ENCODE measurements around the gene KLF7. TPM values are rescaled to one million over a fixed set of nuclear protein-coding genes. Genes with fewer than 3 reads are reported as not detected.

KLF7 gene
- total RNA-seq, 8 experiments from 2014 or later = 0.61 to 56.7 (median 19.2) TPM

DNA sequence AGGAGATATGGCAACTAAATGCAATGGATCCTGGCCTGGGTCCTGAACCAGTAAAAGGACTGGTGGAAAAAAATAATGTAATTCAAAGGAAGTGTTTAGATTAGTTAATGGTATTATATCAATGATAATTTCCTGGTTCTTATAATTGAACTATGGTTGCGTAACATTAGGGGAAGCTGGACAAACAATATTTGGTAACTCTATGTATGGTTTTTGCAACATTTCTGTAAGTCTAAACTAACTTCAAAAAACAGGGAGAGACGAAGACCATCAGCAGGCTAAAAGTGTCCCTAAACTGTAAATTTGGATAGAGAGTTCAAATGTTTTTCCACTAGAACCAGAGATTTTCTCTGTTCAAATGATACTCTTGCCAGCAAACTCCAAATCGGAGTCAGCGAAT is 36.9 kb downstream of the KLF7 start:
- Histone ChIP-seq H3K4me1 (replicated peaks in 1 of 2) (peaks cover 19 to 33% of the 10 kb centered on the region in 2 donors), H3K4me3 (no peak overlapping the region), H3K27ac (no peak overlapping the region)
- no peak for ATAC-seq (replicated peaks in 6 of 8)
- 89 to 100% (median 97%) methylated on average over 2 to 4 of the region's 4 CpGs; no CpG with 5 or more reads in 1 of the 10 experiments for WGBS, 10 experiments
- in situ Hi-C loops (cut with MboI; ENCODE audit: low pct_unique_long_range_greater_than_20kb in 2 of 9, low sequenced_read_pairs in 9 of 9, unreplicated experiment in 9 of 9) = no loop called here

DNA sequence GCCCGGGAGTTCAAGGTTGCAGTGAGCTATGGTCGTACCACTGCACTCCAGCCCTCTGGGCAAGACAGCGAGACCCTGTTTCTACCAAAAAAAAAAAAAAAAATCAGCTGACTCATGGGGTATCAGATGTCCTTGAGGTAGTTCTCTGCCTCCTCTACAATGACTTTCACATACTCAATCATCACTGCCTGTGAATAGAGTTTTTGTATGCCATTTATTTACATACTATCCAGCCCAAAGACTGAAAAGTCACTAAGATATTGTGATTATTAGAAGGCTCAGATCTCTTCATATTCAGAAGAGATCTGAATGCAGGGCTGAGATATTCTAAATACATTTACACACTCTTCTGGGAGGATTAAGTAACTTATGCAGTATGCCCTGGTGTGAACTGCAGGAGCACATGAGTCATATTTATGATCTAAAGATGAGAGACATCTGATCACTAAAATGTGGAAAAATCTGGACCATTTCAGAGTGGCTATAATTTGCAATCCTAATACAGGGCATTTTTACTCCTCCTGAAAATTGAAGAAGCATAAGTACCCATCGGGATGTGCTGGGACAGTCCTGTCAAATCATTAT is 38.9 kb downstream of the KLF7 start:
- Histone ChIP-seq H3K4me1 (replicated peaks in 1 of 2) (peaks cover 11 to 27% of the 10 kb centered on the region in 2 donors), H3K4me3 (no peak overlapping the region), H3K27ac (no peak overlapping the region)
- 0 to 100% (median 66%) methylated on average over 1 to 4 of the region's 4 CpGs; no CpG with 5 or more reads in 2 of the 10 experiments for WGBS, 10 experiments
- in situ Hi-C loops (cut with MboI; ENCODE audit: low pct_unique_long_range_greater_than_20kb in 2 of 9, low sequenced_read_pairs in 9 of 9, unreplicated experiment in 9 of 9) = no loop called here
- ATAC-seq (replicated peaks in 6 of 8) = peak in 7 of 8 experiments; percentile 14 to 97 (median 54)

DNA sequence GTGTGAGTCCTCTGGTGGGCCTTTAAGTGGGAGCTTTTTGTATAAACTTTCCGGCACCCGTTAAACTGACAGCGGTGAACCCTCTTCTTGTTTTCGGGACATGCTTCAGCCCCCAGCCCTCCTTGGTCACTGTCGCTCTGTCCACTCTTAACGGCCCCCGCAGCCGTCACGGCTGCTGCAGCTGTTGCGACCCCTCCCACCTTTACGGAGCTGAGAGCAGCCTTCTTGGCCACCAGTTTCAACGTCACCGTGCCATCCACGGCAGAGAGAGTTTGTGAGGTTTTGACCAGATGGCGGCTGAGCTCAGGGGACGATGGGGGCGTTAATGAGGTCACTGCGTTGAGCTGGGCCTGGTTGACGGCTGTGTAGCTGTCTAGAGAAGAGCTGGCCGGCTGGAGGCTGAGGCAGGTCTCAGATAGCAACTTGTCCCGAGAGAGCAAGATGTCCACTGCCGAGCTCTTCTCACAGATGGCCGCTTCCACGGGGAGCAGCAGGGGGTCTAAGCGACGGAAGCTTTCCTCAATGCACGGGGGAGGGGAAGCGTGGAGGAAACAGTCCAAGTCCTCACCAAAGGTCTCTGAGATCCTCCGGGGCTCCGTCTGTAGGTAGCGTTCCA is 41.9 kb downstream of the KLF7 start:
- no peak overlapping the region for H3K4me3 ChIP-seq
- H3K27ac ChIP-seq = no peak overlapping the region
- 84 to 97% (median 92%) methylated on average over 3 to 14 of the region's 31 CpGs; no CpG with 5 or more reads in 2 of the 10 experiments for WGBS, 10 experiments
- ATAC-seq (replicated peaks in 6 of 8) = no peak
- in situ Hi-C loops (cut with MboI; ENCODE audit: low pct_unique_long_range_greater_than_20kb in 2 of 9, low sequenced_read_pairs in 9 of 9, unreplicated experiment in 9 of 9) = no loop called here
- peaks cover 11 to 31% of the 10 kb centered on the region in 2 donors for H3K4me1 ChIP-seq (replicated peaks in 1 of 2)

DNA sequence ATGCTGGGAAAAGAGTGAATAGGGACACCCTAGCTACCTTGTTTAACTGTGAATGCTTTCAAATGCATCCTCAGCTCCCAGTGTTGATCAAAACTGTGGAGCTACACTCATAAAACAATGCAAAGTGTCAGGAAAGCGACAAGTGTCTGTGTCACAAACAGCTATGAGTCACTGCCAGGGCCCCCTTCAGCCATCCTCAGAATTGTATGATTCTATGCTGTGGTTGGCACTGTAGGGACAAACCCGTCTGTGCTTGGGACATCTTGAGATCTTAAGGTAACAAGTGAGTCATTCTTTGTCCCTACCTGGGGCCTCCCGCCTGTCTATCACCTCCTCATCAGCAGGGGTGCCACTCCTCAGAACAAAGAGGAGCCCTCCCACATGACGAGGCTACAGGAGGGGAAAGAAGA is 42.4 kb downstream of the KLF7 start:
- H3K4me3 ChIP-seq = no peak overlapping the region
- in situ Hi-C loops (cut with MboI; ENCODE audit: low pct_unique_long_range_greater_than_20kb in 2 of 9, low sequenced_read_pairs in 9 of 9, unreplicated experiment in 9 of 9) = no loop called here
- H3K27ac ChIP-seq = no peak overlapping the region
- peaks cover 11 to 31% of the 10 kb centered on the region in 2 donors for H3K4me1 ChIP-seq (replicated peaks in 1 of 2)
- peak in 5 of 8 experiments; percentile 23 to 73 (median 61) for ATAC-seq (replicated peaks in 6 of 8)
- WGBS, 10 experiments = 60 to 100% (median 80%) methylated on average over 1 to 2 of the region's 4 CpGs; no CpG with 5 or more reads in 3 of the 10 experiments

DNA sequence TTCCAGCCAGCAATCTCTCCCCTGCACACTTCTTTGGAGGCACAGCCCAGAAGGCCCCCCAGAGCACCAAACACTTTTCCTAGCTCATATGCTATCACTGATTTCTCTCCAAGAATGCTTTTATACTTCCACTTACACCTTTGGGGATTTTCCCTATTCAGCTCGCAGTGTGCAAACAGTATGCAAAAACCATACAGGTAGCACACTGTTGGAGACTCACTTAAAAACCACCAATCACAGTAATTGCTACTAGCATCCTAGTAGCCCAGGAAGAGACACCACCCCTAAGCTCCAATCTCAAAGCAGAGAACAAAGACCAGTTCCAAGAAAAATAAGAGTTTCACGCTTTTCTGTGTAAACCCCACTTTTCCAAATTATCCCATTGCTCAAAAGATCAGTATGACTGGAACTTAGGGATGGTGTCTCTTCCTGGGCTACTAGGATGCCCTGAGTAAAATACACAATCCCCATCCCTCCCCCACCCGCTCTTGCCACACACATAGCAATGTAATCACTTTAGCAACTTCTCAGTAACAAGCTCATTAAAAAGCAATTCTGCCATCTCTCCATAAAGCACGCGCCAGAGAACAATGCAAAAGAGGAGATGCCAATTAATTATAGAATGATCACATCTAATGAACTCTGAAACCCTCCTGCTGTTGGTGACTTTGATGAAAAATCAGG is 43.0 kb downstream of the KLF7 start:
- in situ Hi-C loops (cut with MboI; ENCODE audit: low pct_unique_long_range_greater_than_20kb in 2 of 9, low sequenced_read_pairs in 9 of 9, unreplicated experiment in 9 of 9) = no loop called here
- H3K27ac ChIP-seq = no peak overlapping the region
- H3K4me3 ChIP-seq = no peak overlapping the region
- H3K4me1 ChIP-seq (replicated peaks in 1 of 2) = peaks cover 11 to 31% of the 10 kb centered on the region in 2 donors
- ATAC-seq (replicated peaks in 6 of 8) = peak in 5 of 8 experiments; percentile 26 to 69 (median 56)
- 44 to 94% (median 80%) methylated on average over 1 to 4 of the region's 5 CpGs; no CpG with 5 or more reads in 1 of the 10 experiments for WGBS, 10 experiments

DNA sequence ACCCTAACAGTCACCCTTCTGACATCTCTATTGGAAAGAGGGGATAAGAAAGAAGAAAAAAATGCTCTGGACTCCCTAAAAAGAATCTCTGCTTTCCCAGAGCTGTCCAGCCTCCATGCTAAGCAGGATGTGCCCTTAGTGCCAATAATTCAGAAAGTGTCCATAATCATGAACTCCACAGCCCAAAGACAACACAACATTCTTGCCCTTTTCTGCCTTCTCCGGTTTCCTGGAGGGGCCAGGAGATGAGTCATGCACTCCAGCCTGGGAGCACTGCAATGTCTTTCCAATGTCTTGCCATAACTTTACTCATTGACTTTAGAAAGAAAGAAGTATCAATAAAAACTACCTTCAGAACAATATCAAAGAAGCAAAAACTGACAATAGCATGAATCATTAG is 44.0 kb downstream of the KLF7 start:
- in situ Hi-C loops (cut with MboI; ENCODE audit: low pct_unique_long_range_greater_than_20kb in 2 of 9, low sequenced_read_pairs in 9 of 9, unreplicated experiment in 9 of 9) = no loop called here
- ATAC-seq (replicated peaks in 6 of 8) = peak in 5 of 8 experiments; percentile 18 to 85 (median 49)
- peaks cover 11 to 41% of the 10 kb centered on the region in 2 donors for H3K4me1 ChIP-seq (replicated peaks in 1 of 2)
- no peak overlapping the region for H3K4me3 ChIP-seq
- H3K27ac ChIP-seq = no peak overlapping the region
- 0 to 100% (median 80%) methylated on average over 1 of the region's 1 CpG; no CpG with 5 or more reads in 5 of the 10 experiments for WGBS, 10 experiments

DNA sequence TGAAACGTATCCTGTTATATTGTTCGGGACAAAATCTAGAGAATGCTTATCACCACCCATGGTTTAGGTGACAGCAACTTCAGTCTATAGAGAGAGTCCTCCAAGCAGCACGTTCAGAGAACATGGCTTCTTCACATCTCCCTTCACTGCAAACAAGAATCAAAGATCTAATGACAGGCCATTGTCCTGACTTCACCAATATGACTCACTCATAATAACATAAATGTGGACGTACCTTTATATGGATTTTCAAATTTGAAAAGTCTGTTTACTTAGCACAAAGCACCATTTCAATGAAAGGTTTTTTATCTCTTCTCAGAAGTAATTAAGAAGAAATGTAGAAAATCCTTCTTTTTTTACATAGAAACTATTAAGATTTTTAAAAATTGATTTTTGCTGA is 46.7 kb downstream of the KLF7 start:
- no peak for ATAC-seq (replicated peaks in 6 of 8)
- Histone ChIP-seq H3K4me1 (replicated peaks in 1 of 2) (peaks cover 25 to 62% of the 10 kb centered on the region in 2 donors), H3K27ac (no peak overlapping the region), H3K4me3 (no peak overlapping the region)
- 31 to 90% (median 66%) methylated on average over 1 to 4 of the region's 4 CpGs; no CpG with 5 or more reads in 1 of the 10 experiments for WGBS, 10 experiments
- in situ Hi-C loops (cut with MboI; ENCODE audit: low pct_unique_long_range_greater_than_20kb in 2 of 9, low sequenced_read_pairs in 9 of 9, unreplicated experiment in 9 of 9) = no loop called here

DNA sequence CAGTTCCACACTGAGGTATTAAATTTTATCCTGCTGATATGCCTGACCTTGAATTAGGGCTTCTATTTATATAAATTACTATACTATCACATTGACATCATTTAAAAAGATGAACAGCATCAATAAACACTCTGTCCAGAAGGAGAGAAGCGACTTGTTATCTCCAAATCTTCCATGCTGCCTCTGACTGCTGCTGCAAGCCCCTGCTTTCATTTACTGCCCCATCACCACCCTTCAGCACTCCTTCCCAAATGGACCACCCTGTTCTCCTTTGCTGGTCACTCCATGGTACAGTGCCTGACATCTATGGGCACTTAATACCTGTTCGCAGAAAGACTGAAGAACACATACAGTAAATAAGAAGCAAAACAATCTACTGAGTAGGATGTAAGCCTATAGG is 48.1 kb downstream of the KLF7 start:
- Histone ChIP-seq H3K4me3 (no peak overlapping the region), H3K27ac (no peak overlapping the region), H3K4me1 (replicated peaks in 1 of 2) (peaks cover 28 to 62% of the 10 kb centered on the region in 2 donors)
- in situ Hi-C loops (cut with MboI; ENCODE audit: low pct_unique_long_range_greater_than_20kb in 2 of 9, low sequenced_read_pairs in 9 of 9, unreplicated experiment in 9 of 9) = no loop called here
- 71 to 100% (median 94%) methylated on average over 1 to 2 of the region's 2 CpGs; no CpG with 5 or more reads in 3 of the 10 experiments for WGBS, 10 experiments
- no peak for ATAC-seq (replicated peaks in 6 of 8)

DNA sequence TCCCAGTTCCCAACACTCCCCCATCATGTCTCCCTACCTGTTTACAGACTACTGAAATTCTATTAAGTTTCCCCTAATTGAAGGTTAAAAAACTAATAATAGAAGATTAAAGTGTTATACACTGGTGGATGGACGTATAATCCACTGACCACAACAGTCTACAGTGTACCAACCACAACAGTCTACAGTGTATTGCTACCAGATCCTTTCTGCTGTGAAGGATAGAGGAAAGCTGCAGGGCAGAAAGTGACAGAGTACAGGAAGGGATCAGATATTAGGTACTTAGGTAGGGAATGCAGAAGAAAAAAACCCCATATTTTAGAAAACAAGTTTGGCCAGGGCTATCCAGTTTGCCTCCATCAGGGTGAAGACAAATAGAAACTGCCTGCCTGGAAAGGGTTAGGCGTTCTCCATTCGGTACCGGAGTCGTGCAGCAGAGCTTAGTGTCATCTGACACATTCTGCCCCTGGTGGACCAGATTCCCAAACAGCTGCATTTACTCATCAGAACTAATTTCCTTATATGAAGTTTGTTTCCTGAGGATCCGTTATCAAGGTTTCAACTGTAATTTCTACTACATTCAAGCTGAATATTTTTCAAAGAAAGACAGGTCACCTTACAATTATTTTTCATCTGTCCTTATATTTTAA is 49.9 kb downstream of the KLF7 start:
- in situ Hi-C loops (cut with MboI; ENCODE audit: low pct_unique_long_range_greater_than_20kb in 2 of 9, low sequenced_read_pairs in 9 of 9, unreplicated experiment in 9 of 9) = no loop called here
- no peak overlapping the region for H3K27ac ChIP-seq
- peak in 3 of 8 experiments; percentile 21 to 86 (median 66) for ATAC-seq (replicated peaks in 6 of 8)
- H3K4me3 ChIP-seq = no peak overlapping the region
- 4 to 100% (median 61%) methylated on average over 1 to 6 of the region's 6 CpGs for WGBS, 10 experiments
- H3K4me1 ChIP-seq (replicated peaks in 1 of 2) = peaks cover 34 to 70% of the 10 kb centered on the region in 2 donors

DNA sequence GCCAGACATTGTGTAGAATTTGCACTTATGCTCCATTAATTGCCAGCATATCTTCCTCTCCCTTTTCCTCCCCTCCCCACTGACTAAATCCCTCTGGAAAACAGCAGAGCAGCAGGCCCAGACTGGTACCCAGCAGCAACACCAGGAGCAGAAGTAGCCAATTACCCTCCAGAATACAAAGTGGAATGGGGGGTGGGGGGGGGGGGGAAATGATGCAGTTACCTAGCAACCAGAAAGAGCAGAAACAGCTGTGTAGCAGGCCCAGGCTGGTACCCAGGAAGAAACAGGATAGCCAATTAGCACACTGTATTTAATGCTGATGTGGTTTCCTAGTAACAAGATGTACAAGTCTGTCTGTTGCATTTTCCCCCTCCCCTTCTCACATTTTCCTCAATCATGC is 52.3 kb downstream of the KLF7 start:
- Histone ChIP-seq H3K4me1 (replicated peaks in 1 of 2) (peaks cover 39 to 87% of the 10 kb centered on the region in 2 donors), H3K4me3 (no peak overlapping the region), H3K27ac (no peak overlapping the region)
- ATAC-seq (replicated peaks in 6 of 8) = peak in 6 of 8 experiments; percentile 39 to 96 (median 93)
- in situ Hi-C loops (cut with MboI; ENCODE audit: low pct_unique_long_range_greater_than_20kb in 2 of 9, low sequenced_read_pairs in 9 of 9, unreplicated experiment in 9 of 9) = no loop called here

DNA sequence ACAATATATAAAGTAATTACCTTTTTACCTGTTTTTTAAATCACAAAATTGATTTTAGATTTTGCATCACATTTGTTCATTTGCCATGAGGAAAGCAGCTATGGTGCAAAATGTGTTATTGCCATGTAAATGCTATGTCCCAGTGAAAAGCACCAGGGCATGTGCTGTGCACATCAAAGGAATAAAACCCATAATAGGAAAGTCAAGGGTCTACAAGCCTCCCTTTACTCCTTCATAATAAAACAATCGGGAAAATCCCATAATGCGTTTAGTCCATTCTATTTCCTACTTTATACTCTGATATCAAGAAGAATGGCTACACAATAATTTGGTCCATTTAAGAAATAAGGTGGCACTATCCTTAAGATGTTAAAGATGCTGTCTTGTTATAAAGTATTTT is 53.0 kb downstream of the KLF7 start:
- in situ Hi-C loops (cut with MboI; ENCODE audit: low pct_unique_long_range_greater_than_20kb in 2 of 9, low sequenced_read_pairs in 9 of 9, unreplicated experiment in 9 of 9) = no loop called here
- Histone ChIP-seq H3K4me1 (replicated peaks in 1 of 2) (peaks cover 39 to 93% of the 10 kb centered on the region in 2 donors), H3K4me3 (no peak overlapping the region), H3K27ac (no peak overlapping the region)
- no peak for ATAC-seq (replicated peaks in 6 of 8)
- WGBS, 10 experiments = 30 to 95% (median 82%) methylated on average over 2 of the region's 2 CpGs; no CpG with 5 or more reads in 2 of the 10 experiments

DNA sequence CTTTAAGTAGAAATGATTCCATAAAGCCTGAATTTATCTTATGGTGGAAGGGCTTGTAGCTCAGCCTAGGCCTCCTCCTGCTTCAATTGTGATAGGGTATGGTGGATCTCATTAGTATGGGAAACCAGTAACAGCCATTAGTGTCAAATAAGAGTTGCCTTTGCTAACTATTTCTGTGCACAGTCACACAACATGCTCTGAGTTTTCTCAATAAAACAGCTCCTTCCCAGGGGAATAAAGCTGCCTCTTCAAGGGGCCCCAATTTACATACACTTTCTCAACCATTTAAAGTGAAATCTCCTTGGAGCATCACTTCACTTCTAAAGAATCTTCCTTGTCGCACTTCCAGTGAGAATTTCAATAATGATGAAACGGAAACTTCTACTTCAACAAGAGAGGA is 53.4 kb downstream of the KLF7 start:
- 0 to 72% (median 54%) methylated on average over 1 to 2 of the region's 2 CpGs; no CpG with 5 or more reads in 2 of the 10 experiments for WGBS, 10 experiments
- peak in 4 of 8 experiments; percentile 17 to 47 (median 30) for ATAC-seq (replicated peaks in 6 of 8)
- Histone ChIP-seq H3K4me3 (no peak overlapping the region), H3K27ac (no peak overlapping the region), H3K4me1 (replicated peaks in 1 of 2) (peaks cover 39 to 93% of the 10 kb centered on the region in 2 donors)
- in situ Hi-C loops (cut with MboI; ENCODE audit: low pct_unique_long_range_greater_than_20kb in 2 of 9, low sequenced_read_pairs in 9 of 9, unreplicated experiment in 9 of 9) = no loop called here

DNA sequence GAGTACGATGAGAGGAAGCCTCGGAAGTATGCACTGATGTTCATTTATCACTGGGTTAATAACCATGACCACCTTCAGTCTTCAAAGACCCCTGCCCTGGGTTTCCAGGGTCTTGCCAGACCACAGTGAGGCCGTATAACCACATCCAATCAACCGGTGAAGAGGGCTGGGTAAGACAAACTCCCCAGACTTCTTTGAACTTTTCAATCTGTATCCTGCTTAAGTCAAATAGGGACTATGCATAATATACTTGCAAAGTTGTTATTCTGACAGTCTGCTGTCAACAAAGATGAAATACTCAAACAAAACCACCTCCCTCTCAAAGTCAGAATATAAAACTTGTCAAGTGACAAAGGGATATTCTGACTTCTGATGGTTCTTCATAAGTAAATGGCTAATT is 54.0 kb downstream of the KLF7 start:
- H3K4me1 ChIP-seq (replicated peaks in 1 of 2) = peaks cover 39 to 93% of the 10 kb centered on the region in 2 donors
- no peak overlapping the region for H3K27ac ChIP-seq
- WGBS, 10 experiments = 0 to 92% (median 80%) methylated on average over 1 to 3 of the region's 4 CpGs; no CpG with 5 or more reads in 1 of the 10 experiments
- in situ Hi-C loops (cut with MboI; ENCODE audit: low pct_unique_long_range_greater_than_20kb in 2 of 9, low sequenced_read_pairs in 9 of 9, unreplicated experiment in 9 of 9) = no loop called here
- no peak overlapping the region for H3K4me3 ChIP-seq
- no peak for ATAC-seq (replicated peaks in 6 of 8)

Data from motor neuron (in vitro differentiated cells).